CD4-positive, alpha-beta T cell (primary cell): Measurements from ENCODE around the gene FAM131B. TPM values are rescaled to one million over a fixed set of nuclear protein-coding genes. Genes with fewer than 3 reads are reported as not detected.

Experiments used
- ATAC-seq: fragments of 200-7000 bp; cut with Tn5 transposase; one replicate; pipeline ENCODE4 v1.10.0; 2022; ENCODE audit warnings: mild to moderate bottlenecking; ENCODE audit not compliant: poor library complexity
- CTCF ChIA-PET: fragments of 350-600 bp; sonication (Branson Sonifier 250); formaldehyde crosslinking; loops from one replicate; lab custom pipeline; 2021; ENCODE audit warnings: antibody characterized with exemption, inconsistent platforms; lab: Charles Lee
- POLR2A ChIA-PET: fragments of 350-600 bp; sonication (Branson Sonifier 250); formaldehyde crosslinking; loops from one replicate; lab custom pipeline; 2021; ENCODE audit warnings: antibody characterized with exemption, inconsistent platforms; lab: Charles Lee
- DNase-seq, 14 experiments: peaks; one replicate each; pipeline ENCODE4 v3.0.0-alpha.2; 2013 to 2020; ENCODE audit warnings: mixed read lengths in 2 of 14
- H3K27ac ChIP-seq, 2 donors: one replicate each; pipeline versions ENCODE4 v1.5.1 to v1.7.0; 2013; ENCODE audit warnings: low read length in 2 of 2, low read depth in 1 of 2, mild to moderate bottlenecking in 1 of 2
- H3K27me3 ChIP-seq, 2 experiments: 1 replicate in 1 of 2; 2 replicates in 1 of 2; pipeline versions ENCODE4 v1.6.1 to v1.7.0; 2013; ENCODE audit warnings: low read length in 2 of 2, control low read depth in 1 of 2, mild to moderate bottlenecking in 1 of 2, moderate library complexity in 1 of 2; ENCODE audit not compliant: insufficient read depth in 2 of 2, control insufficient read depth in 1 of 2
- H3K36me3 ChIP-seq: one replicate; pipeline ENCODE4 v1.6.1; 2013; ENCODE audit warnings: low read length, control low read depth; ENCODE audit not compliant: insufficient read depth
- H3K4me1 ChIP-seq: one replicate; pipeline ENCODE4 v1.6.1; 2013; ENCODE audit warnings: low read length, control low read depth; ENCODE audit not compliant: insufficient read depth
- H3K4me3 ChIP-seq: one replicate; pipeline ENCODE4 v1.5.1; 2013; ENCODE audit warnings: mild to moderate bottlenecking, low read length, moderate library complexity
- H3K9me3 ChIP-seq, 2 experiments: 1 replicate in 1 of 2; 2 replicates in 1 of 2; pipeline versions ENCODE4 v1.6.1 to v1.7.0; 2013; ENCODE audit warnings: low read length in 2 of 2, mild to moderate bottlenecking in 2 of 2, control low read depth in 1 of 2, moderate library complexity in 1 of 2; ENCODE audit not compliant: control insufficient read depth in 1 of 2, insufficient read depth in 1 of 2
- H3K27ac Mint-ChIP-seq: one replicate; pipeline ENCODE4 v1.8.0; 2020; ENCODE audit warnings: mixed read lengths
- H3K27me3 Mint-ChIP-seq: one replicate; pipeline ENCODE4 v1.8.0; 2021; ENCODE audit warnings: mixed read lengths
- H3K36me3 Mint-ChIP-seq: one replicate; pipeline ENCODE4 v1.8.0; 2021; ENCODE audit warnings: low read depth, mixed read lengths
- H3K4me1 Mint-ChIP-seq: one replicate; pipeline ENCODE4 v1.8.0; 2021; ENCODE audit warnings: low read depth, mixed read lengths
- H3K4me3 Mint-ChIP-seq: one replicate; pipeline ENCODE4 v1.8.0; 2020; ENCODE audit warnings: mild to moderate bottlenecking, mixed read lengths
- H3K9me3 Mint-ChIP-seq: one replicate; pipeline ENCODE4 v1.8.0; 2020; ENCODE audit warnings: mixed read lengths
- CTCF ChIP-seq: fragments of 200-600 bp; IDR thresholded peaks from one replicate; pipeline ENCODE4 v1.8.0; 2022; ENCODE audit warnings: antibody characterized with exemption, mild to moderate bottlenecking
- intact Hi-C, 2 experiments: fragments of 100-400 bp; cut with DNase I in 1 of 2; cut with micrococcal nuclease in 1 of 2; formaldehyde crosslinking; loops; one replicate each; pipeline versions ENCODE4 v1.15.1 to v1.9.0; 2023 to 2025; cut with DNase I, micrococcal nuclease
- total RNA-seq, 174 experiments: library from RNA in 2 of 174; stranded (reverse) in 2 of 174; gene quantifications; one replicate each; pipeline ENCODE4 v1.2.3 and lab custom pipeline; 2021 to 2026

Gene FAM131B
- total RNA-seq, 2 experiments from 2014 or later, result 0.14 TPM; not detected in 1

DNA sequence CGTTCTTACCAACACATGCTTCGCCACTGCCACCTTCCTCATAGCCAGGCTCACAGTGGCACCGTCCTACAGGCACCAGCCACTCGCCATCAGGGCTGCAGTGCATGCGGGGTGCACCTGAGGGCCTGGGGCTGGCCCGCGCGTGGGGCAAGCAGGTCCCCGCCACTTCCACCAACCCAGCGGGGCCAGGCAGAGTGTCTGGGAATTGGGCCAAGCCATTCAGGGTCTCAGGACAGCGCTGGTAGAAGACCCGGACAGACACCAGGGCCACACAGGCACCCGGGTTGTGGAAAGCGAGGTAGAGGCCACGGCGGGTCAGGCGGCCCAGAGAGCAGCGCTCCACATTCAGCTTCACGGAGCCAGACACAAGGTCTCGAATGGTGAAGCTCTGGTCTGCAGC lies 37.1 kb upstream of the FAM131B start:
- H3K4me1 Mint-ChIP-seq, result peaks cover 34% of the 10 kb centered on the region
- no peaks in the 10 kb centered on the region for H3K27me3 Mint-ChIP-seq
- Histone ChIP-seq H3K27ac (no peak overlapping the region), H3K36me3 (peaks cover 62% of the 10 kb centered on the region), H3K9me3 (no peaks in the 10 kb centered on the region), H3K4me1 (peaks cover 12% of the 10 kb centered on the region), H3K27me3 (no peaks in the 10 kb centered on the region), H3K4me3 (no peak overlapping the region)
- intact Hi-C loops, result no loop called here
- no peak for ATAC-seq
- ChIA-PET POLR2A (interaction anchor here (0.6 to 1.7 kb wide), 3 partner anchors 10 to 103 kb away, joined by 3 to 8 read pairs (median 4); no protein-coding TSS in a partner anchor), CTCF (no interaction called here)
- no peak for DNase-seq
- no peak overlapping the region for H3K27ac Mint-ChIP-seq
- no peak overlapping the region for H3K4me3 Mint-ChIP-seq
- peaks cover 80% of the 10 kb centered on the region for H3K36me3 Mint-ChIP-seq
- no peak for TF ChIP-seq CTCF
- H3K9me3 Mint-ChIP-seq, result no peaks in the 10 kb centered on the region

GRCh38 chr7:143399151-143399550 lies 36.6 kb upstream of the FAM131B start:
- no peaks in the 10 kb centered on the region for H3K9me3 Mint-ChIP-seq
- no peak for TF ChIP-seq CTCF
- no peak for ATAC-seq
- H3K36me3 Mint-ChIP-seq, result peaks cover 81% of the 10 kb centered on the region
- H3K27ac Mint-ChIP-seq, result no peak overlapping the region
- H3K4me3 ChIP-seq, result no peak overlapping the region
- DNase-seq, result no peak
- POLR2A ChIA-PET, result interaction anchor here (1.0 to 1.7 kb wide), 2 partner anchors 11 to 14 kb away, joined by 4 to 8 read pairs; no protein-coding TSS in a partner anchor
- no peaks in the 10 kb centered on the region for H3K9me3 ChIP-seq
- peaks cover 65% of the 10 kb centered on the region for H3K36me3 ChIP-seq
- no peaks in the 10 kb centered on the region for H3K27me3 ChIP-seq
- no peak overlapping the region for H3K4me3 Mint-ChIP-seq
- H3K4me1 ChIP-seq, result peaks cover 12% of the 10 kb centered on the region
- CTCF ChIA-PET, result no interaction called here
- H3K4me1 Mint-ChIP-seq, result peaks cover 32% of the 10 kb centered on the region
- H3K27ac ChIP-seq, result no peak overlapping the region
- intact Hi-C loops, result no loop called here
- no peaks in the 10 kb centered on the region for H3K27me3 Mint-ChIP-seq

DNA sequence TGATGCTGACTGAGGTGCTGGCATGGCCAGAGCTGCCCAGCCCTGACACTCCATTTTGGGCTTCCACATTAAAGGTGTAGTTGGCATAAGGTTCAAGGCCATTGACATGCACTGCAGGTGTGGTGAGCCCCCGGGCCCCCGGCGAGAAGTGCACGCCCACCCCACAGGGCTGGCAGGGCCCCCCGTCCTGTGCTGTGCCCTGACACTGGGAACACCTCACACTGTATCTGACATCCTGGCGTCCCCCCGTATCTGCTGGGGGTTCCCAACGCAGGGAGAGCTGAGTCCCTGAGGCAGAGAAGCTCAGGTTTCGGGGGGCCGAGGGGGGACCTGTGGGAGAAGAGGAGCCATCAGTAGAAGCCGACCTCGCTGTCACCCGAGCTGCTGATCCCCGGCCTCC lies 36.1 kb upstream of the FAM131B start:
- Histone ChIP-seq H3K27ac (no peak overlapping the region), H3K4me3 (no peak overlapping the region), H3K27me3 (no peaks in the 10 kb centered on the region), H3K4me1 (peaks cover 12% of the 10 kb centered on the region), H3K36me3 (peaks cover 66% of the 10 kb centered on the region), H3K9me3 (no peaks in the 10 kb centered on the region)
- ChIA-PET POLR2A (interaction anchor here (1.7 kb wide), 1 partner anchor 13 kb away, joined by 8 read pairs; no protein-coding TSS in a partner anchor), CTCF (no interaction called here)
- no peak overlapping the region for H3K27ac Mint-ChIP-seq
- intact Hi-C loops, result no loop called here
- ATAC-seq (no peak), DNase-seq (no peak)
- no peak for TF ChIP-seq CTCF
- no peaks in the 10 kb centered on the region for H3K9me3 Mint-ChIP-seq
- peaks cover 26% of the 10 kb centered on the region for H3K4me1 Mint-ChIP-seq
- peaks cover 82% of the 10 kb centered on the region for H3K36me3 Mint-ChIP-seq
- H3K27me3 Mint-ChIP-seq, result no peaks in the 10 kb centered on the region
- H3K4me3 Mint-ChIP-seq, result no peak overlapping the region
